ENCODE data around the gene RGS4. TPM values are rescaled to one million over a fixed set of nuclear protein-coding genes. Genes with fewer than 3 reads are reported as not detected.
"Not testable (repeated sequence)": the region's sequence is repeated elsewhere in the genome, so short reads cannot be mapped to it uniquely, and the experiment has no call there.

Gene RGS4
- total RNA-seq, 1 donor from 2014 or later: under 0.01 TPM

GRCh38 chr1:163083690-163084089, 14.5 kb downstream of the RGS4 start:
- TF ChIP-seq CTCF (IDR thresholded peaks at IDR 0.05; ENCODE audit: insufficient read depth, low read length, severe bottlenecking): no peak
- Histone ChIP-seq H3K36me3 (ENCODE audit: control insufficient read depth, insufficient read depth, low read length) (no peaks in the 10 kb centered on the region), H3K27me3 (ENCODE audit: control insufficient read depth, insufficient read depth, low read length) (no peaks in the 10 kb centered on the region), H3K4me3 (ENCODE audit: low read depth, low read length) (no peak overlapping the region)
- FAIRE-seq: no peak
- peak; percentile 68 for DNase-seq (ENCODE audit: low read depth)

DNA sequence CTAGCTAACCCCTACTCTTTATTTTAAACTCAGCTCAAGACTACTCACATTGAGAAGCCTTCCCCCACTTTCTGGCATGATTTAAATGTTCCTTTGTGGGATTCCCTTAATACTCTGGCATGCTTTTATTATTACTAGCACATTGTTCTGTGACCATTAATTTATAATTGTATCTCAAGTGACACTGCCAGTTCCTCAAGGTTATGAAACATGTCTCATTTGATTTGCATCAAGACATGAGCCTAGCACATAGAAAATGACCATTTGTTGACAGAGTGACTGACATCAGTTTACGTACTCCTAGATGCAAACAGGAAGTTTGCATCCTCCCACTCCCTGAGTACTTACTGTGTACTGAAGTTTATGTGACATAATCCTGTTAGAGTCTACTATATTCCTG, 15.2 kb downstream of the RGS4 start:
- H3K36me3 ChIP-seq (ENCODE audit: control insufficient read depth, insufficient read depth, low read length): no peaks in the 10 kb centered on the region
- DNase-seq (ENCODE audit: low read depth) (peak; percentile 66), FAIRE-seq (no peak)
- TF ChIP-seq CTCF (IDR thresholded peaks at IDR 0.05; ENCODE audit: insufficient read depth, low read length, severe bottlenecking): no peak
- no peak overlapping the region for H3K4me3 ChIP-seq (ENCODE audit: low read depth, low read length)
- H3K27me3 ChIP-seq (ENCODE audit: control insufficient read depth, insufficient read depth, low read length): no peaks in the 10 kb centered on the region

DNA sequence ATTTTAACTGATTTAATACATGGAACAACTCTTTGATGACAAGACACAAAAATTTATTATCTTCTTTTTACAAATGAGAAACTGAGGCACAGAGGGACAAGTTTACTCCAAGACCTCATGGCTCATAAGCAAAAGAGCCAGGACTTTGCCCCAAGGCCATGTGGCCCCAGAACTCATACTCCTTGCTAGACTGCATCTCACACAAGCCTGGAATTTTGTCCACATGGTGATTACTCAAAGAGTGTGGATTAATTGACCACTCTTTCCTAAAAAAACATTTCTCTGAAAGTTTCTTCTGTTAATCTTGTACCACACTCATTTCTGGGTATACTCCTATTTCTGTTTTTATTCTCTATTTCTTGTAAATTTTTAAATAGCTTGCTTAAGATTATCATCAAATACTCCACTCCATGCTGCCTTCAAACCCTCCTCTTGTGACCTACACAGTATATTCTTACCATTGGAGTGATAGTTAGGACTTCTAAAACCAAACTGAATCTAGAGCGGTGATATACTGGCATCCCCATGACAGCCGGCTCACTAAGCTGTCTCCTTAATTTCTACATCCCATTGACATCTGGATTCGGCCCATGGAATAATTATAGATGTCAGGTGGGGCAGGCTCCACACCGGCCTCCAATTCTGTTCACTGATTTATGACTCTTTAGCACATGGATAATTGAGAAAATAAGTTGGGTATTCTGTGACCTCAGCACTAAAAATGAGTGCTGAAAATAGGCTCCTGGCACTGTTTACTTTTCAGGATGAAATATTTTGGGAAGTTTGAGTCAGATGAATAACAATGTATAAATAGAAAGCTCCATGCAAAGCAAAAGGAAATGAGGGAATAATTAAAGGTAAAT, 16.1 kb downstream of the RGS4 start:
- DNase-seq (ENCODE audit: low read depth) (peak; percentile 26), FAIRE-seq (no peak)
- no peak for TF ChIP-seq CTCF (IDR thresholded peaks at IDR 0.05; ENCODE audit: insufficient read depth, low read length, severe bottlenecking)
- Histone ChIP-seq H3K27me3 (ENCODE audit: control insufficient read depth, insufficient read depth, low read length) (no peaks in the 10 kb centered on the region), H3K4me3 (ENCODE audit: low read depth, low read length) (no peak overlapping the region), H3K36me3 (ENCODE audit: control insufficient read depth, insufficient read depth, low read length) (no peaks in the 10 kb centered on the region)

DNA sequence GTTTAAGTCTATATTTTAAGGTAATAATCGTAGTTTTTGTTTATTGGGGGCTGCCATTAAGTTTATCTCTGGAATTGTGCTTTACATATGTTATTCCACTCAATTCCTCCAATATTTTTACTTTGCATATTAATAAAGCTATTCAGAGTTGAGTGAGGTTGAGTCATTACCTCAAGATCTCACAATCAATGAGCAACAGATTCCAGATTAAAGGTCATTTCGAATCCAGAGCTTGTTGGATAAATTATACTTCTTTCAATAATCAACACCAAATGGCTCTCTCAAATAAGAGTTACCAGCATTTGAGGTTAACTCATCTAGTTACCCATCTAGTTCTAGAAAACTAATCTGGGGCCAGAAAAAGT, 16.7 kb downstream of the RGS4 start:
- TF ChIP-seq CTCF (IDR thresholded peaks at IDR 0.05; ENCODE audit: insufficient read depth, low read length, severe bottlenecking): no peak
- H3K36me3 ChIP-seq (ENCODE audit: control insufficient read depth, insufficient read depth, low read length): no peaks in the 10 kb centered on the region
- no peaks in the 10 kb centered on the region for H3K27me3 ChIP-seq (ENCODE audit: control insufficient read depth, insufficient read depth, low read length)
- no peak overlapping the region for H3K4me3 ChIP-seq (ENCODE audit: low read depth, low read length)
- FAIRE-seq (no peak), DNase-seq (ENCODE audit: low read depth) (peak; percentile 51)

GRCh38 chr1:163089117-163089516, 20.0 kb downstream of the RGS4 start:
- H3K36me3 ChIP-seq (ENCODE audit: control insufficient read depth, insufficient read depth, low read length); H3K27me3 ChIP-seq (ENCODE audit: control insufficient read depth, insufficient read depth, low read length); FAIRE-seq; DNase-seq (ENCODE audit: low read depth); H3K4me3 ChIP-seq (ENCODE audit: low read depth, low read length): not testable (repeated sequence)

DNA sequence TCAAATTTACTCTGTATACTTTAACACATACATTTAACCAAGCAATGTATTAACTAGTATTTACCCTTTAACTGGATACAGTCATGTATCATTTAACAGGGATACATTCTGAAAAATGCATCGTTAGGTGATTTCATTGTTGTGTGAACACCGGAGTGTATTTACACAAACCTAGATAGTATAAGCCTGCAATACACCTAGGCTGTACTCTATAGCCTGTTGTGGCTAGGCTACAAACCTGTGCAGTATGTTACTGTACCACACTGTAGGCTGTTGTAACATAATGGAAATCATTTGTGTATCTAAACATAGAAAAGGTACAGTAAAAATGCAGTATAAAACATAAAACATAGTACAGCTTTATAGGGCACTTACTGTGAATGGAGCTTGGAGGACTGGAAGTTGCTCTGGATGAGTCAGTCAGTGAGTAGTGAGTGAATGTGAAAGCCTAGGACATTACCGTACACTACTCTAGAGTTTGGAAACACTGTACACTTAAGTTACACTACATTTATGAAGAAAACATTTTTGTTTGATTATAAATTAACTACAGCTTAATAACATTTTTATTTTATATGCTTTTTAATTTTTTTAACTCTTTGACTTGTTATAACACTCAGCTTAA, 21.3 kb downstream of the RGS4 start:
- no peak for FAIRE-seq
- Histone ChIP-seq H3K36me3 (ENCODE audit: control insufficient read depth, insufficient read depth, low read length) (no peaks in the 10 kb centered on the region), H3K27me3 (ENCODE audit: control insufficient read depth, insufficient read depth, low read length) (no peaks in the 10 kb centered on the region), H3K4me3 (ENCODE audit: low read depth, low read length) (no peak overlapping the region)
- no peak for TF ChIP-seq CTCF (IDR thresholded peaks at IDR 0.05; ENCODE audit: insufficient read depth, low read length, severe bottlenecking)
- peak; percentile 77 for DNase-seq (ENCODE audit: low read depth)
